ENCODE data around the gene ABCG8.

Gene ABCG8

GRCh38 chr2:43879261-43879660 lies 40.5 kb downstream of the ABCG8 start:
- in situ Hi-C loops (cut with HindIII; ENCODE audit: low sequenced_read_pairs) = no loop called here
- DNase-seq (ENCODE audit: low read depth) = no peak
- no peak overlapping the region for H3K4me3 ChIP-seq (ENCODE audit: low read depth, low read length)
- no peak for TF ChIP-seq CTCF (IDR thresholded peaks at IDR 0.05; ENCODE audit: low read depth, low read length, missing control alignments)

- H3K4me3 ChIP-seq (ENCODE audit: low read depth, low read length) = no peak overlapping the region
- no peak for DNase-seq (ENCODE audit: low read depth)
- no peak for TF ChIP-seq CTCF (IDR thresholded peaks at IDR 0.05; ENCODE audit: low read depth, low read length, missing control alignments)
- in situ Hi-C loops (cut with HindIII; ENCODE audit: low sequenced_read_pairs) = no loop called here
Measured at GRCh38 chr2:43880471-43880870, 41.7 kb downstream of the ABCG8 start.

- no peak overlapping the region for H3K4me3 ChIP-seq (ENCODE audit: low read depth, low read length)
- TF ChIP-seq CTCF (IDR thresholded peaks at IDR 0.05; ENCODE audit: low read depth, low read length, missing control alignments) = no peak
- in situ Hi-C loops (cut with HindIII; ENCODE audit: low sequenced_read_pairs) = no loop called here
- no peak for DNase-seq (ENCODE audit: low read depth)
Measured at GRCh38 chr2:43880952-43881351, 42.2 kb downstream of the ABCG8 start.

GRCh38 chr2:43882312-43882711 lies 43.5 kb downstream of the ABCG8 start:
- no peak for DNase-seq (ENCODE audit: low read depth)
- TF ChIP-seq CTCF (IDR thresholded peaks at IDR 0.05; ENCODE audit: low read depth, low read length, missing control alignments) = no peak
- H3K4me3 ChIP-seq (ENCODE audit: low read depth, low read length) = no peak overlapping the region
- in situ Hi-C loops (cut with HindIII; ENCODE audit: low sequenced_read_pairs) = no loop called here

- no peak overlapping the region for H3K4me3 ChIP-seq (ENCODE audit: low read depth, low read length)
- no peak for DNase-seq (ENCODE audit: low read depth)
- TF ChIP-seq CTCF (IDR thresholded peaks at IDR 0.05; ENCODE audit: low read depth, low read length, missing control alignments) = no peak
- in situ Hi-C loops (cut with HindIII; ENCODE audit: low sequenced_read_pairs) = no loop called here
Measured at GRCh38 chr2:43884689-43885088, 45.9 kb downstream of the ABCG8 start.

- TF ChIP-seq CTCF (IDR thresholded peaks at IDR 0.05; ENCODE audit: low read depth, low read length, missing control alignments) = no peak
- no peak for DNase-seq (ENCODE audit: low read depth)
- in situ Hi-C loops (cut with HindIII; ENCODE audit: low sequenced_read_pairs) = no loop called here
- no peak overlapping the region for H3K4me3 ChIP-seq (ENCODE audit: low read depth, low read length)
Measured at GRCh38 chr2:43885132-43885632, 46.4 kb downstream of the ABCG8 start.

GRCh38 chr2:43887176-43887575 lies 48.4 kb downstream of the ABCG8 start:
- no peak for TF ChIP-seq CTCF (IDR thresholded peaks at IDR 0.05; ENCODE audit: low read depth, low read length, missing control alignments)
- H3K4me3 ChIP-seq (ENCODE audit: low read depth, low read length) = no peak overlapping the region
- in situ Hi-C loops (cut with HindIII; ENCODE audit: low sequenced_read_pairs) = no loop called here
- no peak for DNase-seq (ENCODE audit: low read depth)

Data from astrocyte of the cerebellum (primary cell).